Measurements from ENCODE around the gene SH3YL1. TPM values are rescaled to one million over a fixed set of nuclear protein-coding genes. Genes with fewer than 3 reads are reported as not detected.
A peak's percentile ranks its signal among the peaks of the same experiment; 100 is the strongest.

SH3YL1 gene
- total RNA-seq, 1 experiment from 2014 or later = 26.5 TPM

DNA sequence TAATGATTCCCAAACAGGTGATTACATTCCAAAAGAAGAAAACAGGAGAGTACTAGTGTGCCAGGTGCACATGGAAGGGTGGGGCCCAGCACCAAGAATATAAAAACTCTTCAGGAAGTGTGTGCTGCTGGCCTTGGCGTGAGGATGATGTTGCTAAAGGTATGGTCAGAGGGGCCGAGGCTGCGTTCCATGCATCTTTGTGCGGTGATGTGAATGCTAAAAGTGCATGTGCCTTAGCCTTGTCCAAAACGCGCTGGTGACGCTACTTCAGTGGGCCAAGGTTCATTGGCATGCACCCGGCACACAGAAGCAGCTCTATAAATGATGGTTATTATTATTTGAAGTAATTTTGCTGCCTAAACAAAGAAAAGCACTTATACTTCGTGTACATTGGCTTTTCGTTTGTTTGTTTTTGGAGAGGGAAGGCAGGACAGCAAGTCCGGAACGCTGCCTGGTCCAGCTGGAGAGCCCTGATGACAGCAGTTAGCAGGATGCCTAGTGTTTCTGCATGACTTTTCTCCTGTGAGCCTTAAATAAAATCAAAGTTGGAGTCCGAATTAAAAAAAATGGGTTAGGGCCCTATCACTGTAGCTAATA is 21.2 kb upstream of the SH3YL1 start:
- H2BK20ac ChIP-seq (ENCODE audit: low read depth, low read length, poor library complexity, severe bottlenecking) = no peak overlapping the region
- H2AFZ ChIP-seq (ENCODE audit: low read length) = no peak overlapping the region
- H2BK15ac ChIP-seq (ENCODE audit: low read depth, low read length) = no peak overlapping the region
- H3K18ac ChIP-seq (ENCODE audit: insufficient read length, low read depth, low read length) = no peak overlapping the region
- H2BK5ac ChIP-seq (ENCODE audit: insufficient read length, low read length) = no peak overlapping the region
- no peak overlapping the region for H4K91ac ChIP-seq (ENCODE audit: insufficient read length, low read depth, low read length)
- Mint-ChIP-seq H3K36me3 (ENCODE audit: insufficient read depth in 1 of 3, low read depth in 3 of 3) (peaks cover 13 to 20% (median 17%) of the 10 kb centered on the region in 3 experiments), H3K9me3 (no peaks in the 10 kb centered on the region), H3K27ac (no peak overlapping the region), H3K4me3 (0 out of 5 replicates have a peak overlapping the region, but pooled peaks of 1 of the 2 experiments have one; percentile 2), H3K4me1 (peaks cover 40 to 43% of the 10 kb centered on the region in 2 experiments), H3K27me3 (ENCODE audit: low read depth) (peaks cover 46% of the 10 kb centered on the region)
- no peak for TF ChIP-seq CTCF (conservative IDR thresholded peaks at IDR 0.05)
- no peak for DNase-seq
- no peak overlapping the region for H3K9ac ChIP-seq (ENCODE audit: extremely low read depth, insufficient read length, low read length)
- peaks cover 8% of the 10 kb centered on the region; the same call in 1 of the 2 replicates for H3K27me3 ChIP-seq (ENCODE audit: insufficient read depth, low read length)
- no peak overlapping the region for H3K4ac ChIP-seq (ENCODE audit: low read depth, low read length)
- no peak overlapping the region for H3K14ac ChIP-seq (ENCODE audit: insufficient read depth, low read length)
- H4K20me1 ChIP-seq (ENCODE audit: control insufficient read depth, insufficient read depth, insufficient read length) = no peaks in the 10 kb centered on the region
- no peak overlapping the region for H2BK12ac ChIP-seq (ENCODE audit: insufficient read length, low read depth, low read length)
- H3K23me2 ChIP-seq (ENCODE audit: insufficient read length, low read depth, low read length, poor library complexity, severe bottlenecking) = peaks cover 16% of the 10 kb centered on the region
- H3K56ac ChIP-seq (ENCODE audit: insufficient read length, low read depth, low read length) = no peak overlapping the region
- H3K27ac ChIP-seq (ENCODE audit: insufficient read length, low read depth, low read length) = no peak overlapping the region
- no peaks in the 10 kb centered on the region for H3K79me2 ChIP-seq (ENCODE audit: insufficient read depth, low read length)
- no peak overlapping the region for H3K23ac ChIP-seq (ENCODE audit: insufficient read length, low read depth, low read length)
- no peaks in the 10 kb centered on the region for H3K9me3 ChIP-seq (ENCODE audit: control insufficient read depth, low read depth, low read length)
- H3K4me2 ChIP-seq (ENCODE audit: insufficient read depth, insufficient read length, low read length) = no peak overlapping the region
- no peak overlapping the region for H4K8ac ChIP-seq (replicated peaks; ENCODE audit: insufficient read length, low read depth, low read length)
- H3K79me1 ChIP-seq (ENCODE audit: insufficient read depth, low read depth, low read length, poor library complexity, severe bottlenecking) = no peaks in the 10 kb centered on the region
- H2AK5ac ChIP-seq (ENCODE audit: insufficient read length, low read length) = no peak overlapping the region
- no CpG with 5 or more reads among the region's 13 CpGs for WGBS (ENCODE audit: extremely low coverage, insufficient read length, low lambda C conversion rate)
- no peak overlapping the region for H3T11ph ChIP-seq (ENCODE audit: low read length)
- H4K5ac ChIP-seq (ENCODE audit: insufficient read length, low read depth, low read length) = no peak overlapping the region
- peaks cover 16% of the 10 kb centered on the region for H3K4me1 ChIP-seq (ENCODE audit: insufficient read depth, low read length)
- no peak overlapping the region for H2BK120ac ChIP-seq (ENCODE audit: low read depth, low read length, poor library complexity, severe bottlenecking)

Data from H9 (cell line).